ENCODE data around the gene ECT2. TPM values are rescaled to one million over a fixed set of nuclear protein-coding genes. Genes with fewer than 3 reads are reported as not detected.
"Not testable (repeated sequence)": the region's sequence is repeated elsewhere in the genome, so short reads cannot be mapped to it uniquely, and the experiment has no call there.

ECT2 gene
- 1 to 10 TPM; 5.6 to 5.8 TPM for total RNA-seq
- long read RNA-seq, partial matches to known transcripts = 2 of 3 reads
- long read RNA-seq, other reads (novel, unspliced or antisense) = 1 of 3 reads

- DNase-seq (peak; percentile 100), ATAC-seq (peak; percentile 98 to 99)
- intact Hi-C loops (cut with DNase I) = loop anchor here in 1 of 2 donors (1.0 kb wide), 1 partner anchor 76 kb away; no protein-coding TSS in a partner anchor
These were observed at the start of gene ECT2 for GRCh38 chr3:172750368-172751174. TSS of gene ECT2 (plus strand) at chr3:172750726. CDS start at chr3:172754531, 3,805 bp downstream.

- ATAC-seq = no peak
- intact Hi-C loops (cut with DNase I) = no loop called here
- DNase-seq = no peak
These were observed 49.5 kb upstream of the ECT2 start for GRCh38 chr3:172700936-172701455.

- DNase-seq (no peak), ATAC-seq (no peak)
- intact Hi-C loops (cut with DNase I) = no loop called here
These were observed 48.8 kb upstream of the ECT2 start for GRCh38 chr3:172701751-172702150.

GRCh38 chr3:172702256-172702655 is 48.3 kb upstream of the ECT2 start:
- ATAC-seq = no peak
- intact Hi-C loops (cut with DNase I) = no loop called here
- no peak for DNase-seq

- intact Hi-C loops (cut with DNase I) = not testable (repeated sequence)
These were observed 47.8 kb upstream of the ECT2 start for GRCh38 chr3:172702731-172703130.

GRCh38 chr3:172704001-172704400 is 46.5 kb upstream of the ECT2 start:
- DNase-seq = no peak
- intact Hi-C loops (cut with DNase I) = no loop called here
- ATAC-seq = no peak

More at GRCh38 chr3:172702731-172703130, 47.8 kb upstream of the ECT2 start:
- DNase-seq, ATAC-seq: not testable (repeated sequence)

- ATAC-seq (no peak), DNase-seq (no peak)
- intact Hi-C loops (cut with DNase I) = no loop called here
These were observed 45.4 kb upstream of the ECT2 start for GRCh38 chr3:172705170-172705569.

GRCh38 chr3:172707030-172707429 is 43.5 kb upstream of the ECT2 start:
- DNase-seq = no peak
- intact Hi-C loops (cut with DNase I) = no loop called here

GRCh38 chr3:172707967-172708366 is 42.6 kb upstream of the ECT2 start:
- ATAC-seq (no peak), DNase-seq (no peak)
- intact Hi-C loops (cut with DNase I) = no loop called here

More at GRCh38 chr3:172707030-172707429, 43.5 kb upstream of the ECT2 start:
- ATAC-seq = no peak

- ATAC-seq (no peak), DNase-seq (no peak)
- intact Hi-C loops (cut with DNase I) = no loop called here
These were observed 41.4 kb upstream of the ECT2 start for GRCh38 chr3:172708921-172709773.

- peak; percentile 35 for DNase-seq
- intact Hi-C loops (cut with DNase I) = loop anchor here in 1 of 2 donors (5.0 kb wide), 1 partner anchor 38 kb away; no protein-coding TSS in a partner anchor
- ATAC-seq = peak; percentile 69 to 70
These were observed 40.5 kb upstream of the ECT2 start for GRCh38 chr3:172709774-172710663.

GRCh38 chr3:172710664-172711453 is 39.7 kb upstream of the ECT2 start, which contains the start of gene NCEH1:
TSS of gene NCEH1 (minus strand) at chr3:172711067. CDS start at chr3:172710984, 83 bp downstream.
- peak; percentile 92 for DNase-seq
- peak; percentile 98 for ATAC-seq
- intact Hi-C loops (cut with DNase I) = loop anchor here in 1 of 2 donors (5.0 kb wide), 1 partner anchor 39 kb away; no protein-coding TSS in a partner anchor

- peak in 1 of 2 donors; percentile 18 for ATAC-seq
- intact Hi-C loops (cut with DNase I) = loop anchor here in 1 of 2 donors (5.0 kb wide), 1 partner anchor 39 kb away; no protein-coding TSS in a partner anchor
- DNase-seq = no peak
These were observed 39.1 kb upstream of the ECT2 start for GRCh38 chr3:172711454-172711795.

- intact Hi-C loops (cut with DNase I) = loop anchor here in 1 of 2 donors (5.0 kb wide), 1 partner anchor 41 kb away; no protein-coding TSS in a partner anchor
- ATAC-seq (no peak), DNase-seq (no peak)
These were observed 37.2 kb upstream of the ECT2 start for GRCh38 chr3:172713316-172713715.

GRCh38 chr3:172716476-172716875 is 34.0 kb upstream of the ECT2 start:
- DNase-seq (no peak), ATAC-seq (peak; percentile 55 to 83)
- intact Hi-C loops (cut with DNase I) = no loop called here

GRCh38 chr3:172717493-172718088 is 32.9 kb upstream of the ECT2 start:
- ATAC-seq (no peak), DNase-seq (no peak)
- intact Hi-C loops (cut with DNase I) = no loop called here

- intact Hi-C loops (cut with DNase I); ATAC-seq; DNase-seq: not testable (repeated sequence)
These were observed 27.9 kb upstream of the ECT2 start for GRCh38 chr3:172722536-172723040.

Data from left cardiac atrium (tissue), 4 donors.